AG04449 (cell line): Measurements from ENCODE around the gene NTHL1.

Source experiments
- CTCF ChIA-PET: fragments of 350-600 bp; formaldehyde crosslinking; extraction: SDS; loops from one replicate; lab custom pipeline; 2021; ENCODE audit warnings: antibody characterized with exemption; lab: Yijun Ruan, JAX
- POLR2A ChIA-PET: fragments of 400-600, 350-600 bp; formaldehyde crosslinking; extraction: SDS; loops from one replicate; lab custom pipeline; 2020; ENCODE audit warnings: antibody characterized with exemption, inconsistent platforms; lab: Yijun Ruan, JAX
- DNase-seq: peaks from one replicate; pipeline ENCODE4 v3.0.0-alpha.2; 2010; ENCODE audit warnings: low read depth, low spot score
- H3K4me3 ChIP-seq: 2 replicates; pipeline ENCODE4 v1.5.1; 2011; ENCODE audit warnings: low read depth, mild to moderate bottlenecking, control low read depth, low read length
- CTCF ChIP-seq: IDR thresholded peaks from one replicate; pipeline ENCODE4 v1.5.1; 2011; ENCODE audit warnings: mild to moderate bottlenecking, moderate library complexity, low read length, control low read depth, inconsistent platforms; ENCODE audit not compliant: insufficient read depth; ENCODE audit errors: missing control alignments

The NTHL1 gene

GRCh38 chr16:2001456-2002355, 45.9 kb downstream of the NTHL1 start:
- POLR2A ChIA-PET, result interaction anchor here (1.2 kb wide), 1 partner anchor 154 kb away, joined by 3 read pairs; the partner anchor contains the start of gene TRAF7
- no peak for TF ChIP-seq CTCF
- no peak for DNase-seq
- no peak overlapping the region for H3K4me3 ChIP-seq
- CTCF ChIA-PET, result interaction anchor here (3.7 to 10.6 kb wide), 4 partner anchors 11 to 151 kb away, joined by 38 to 176 read pairs (median 100); partner anchors contain the start of genes GFER, NOXO1, PKD1 and SYNGR3

- ChIA-PET CTCF (interaction anchor here (4.8 to 10.6 kb wide), 3 partner anchors 12 to 139 kb away, joined by 38 to 176 read pairs (median 163); partner anchors contain the start of genes GFER, NOXO1, PKD1 and SYNGR3), POLR2A (interaction anchor here (1.2 kb wide), 1 partner anchor 154 kb away, joined by 3 read pairs; the partner anchor contains the start of gene TRAF7)
- no peak overlapping the region for H3K4me3 ChIP-seq
- no peak for DNase-seq
- TF ChIP-seq CTCF, result no peak
These were observed 46.6 kb downstream of the NTHL1 start for GRCh38 chr16:2001035-2001434.

- POLR2A ChIA-PET, result no interaction called here
- CTCF ChIA-PET, result interaction anchor here (6.5 to 10.6 kb wide), 2 partner anchors 12 to 140 kb away, joined by 163 to 176 read pairs; partner anchors contain the start of genes GFER, NOXO1, PKD1 and SYNGR3
- no peak for TF ChIP-seq CTCF
- no peak for DNase-seq
- H3K4me3 ChIP-seq, result no peak overlapping the region
These were observed 47.6 kb downstream of the NTHL1 start for GRCh38 chr16:1999866-2000514.

GRCh38 chr16:1998852-1999801, 48.5 kb downstream of the NTHL1 start:
- DNase-seq, result no peak
- no peak for TF ChIP-seq CTCF
- CTCF ChIA-PET, result interaction anchor here (1.9 to 10.6 kb wide), 3 partner anchors 9 to 142 kb away, joined by 7 to 176 read pairs (median 19); partner anchors contain the start of gene PKD1
- H3K4me3 ChIP-seq, result no peak overlapping the region
- POLR2A ChIA-PET, result interaction anchor here (1.6 kb wide), 1 partner anchor 156 kb away, joined by 3 read pairs; the partner anchor contains the start of gene TRAF7

GRCh38 chr16:1998360-1998835, 49.2 kb downstream of the NTHL1 start:
- TF ChIP-seq CTCF, result no peak
- DNase-seq, result no peak
- POLR2A ChIA-PET, result interaction anchor here (1.6 kb wide), 1 partner anchor 157 kb away, joined by 3 read pairs; the partner anchor contains the start of gene TRAF7
- no peak overlapping the region for H3K4me3 ChIP-seq
- CTCF ChIA-PET, result interaction anchor here (1.9 to 4.6 kb wide), 2 partner anchors 10 to 142 kb away, joined by 7 to 19 read pairs; no protein-coding TSS in a partner anchor
